ENCODE data around the gene MYT1.
A peak's percentile ranks its signal among the peaks of the same experiment; 100 is the strongest.

Gene MYT1

GRCh38 chr20:64260239-64260638, 96.0 kb downstream of the MYT1 start:
- peaks cover 56% of the 10 kb centered on the region for H3K4me1 ChIP-seq (ENCODE audit: insufficient read depth, low read length, severe bottlenecking)
- no peak overlapping the region for H3K27ac ChIP-seq (ENCODE audit: low read depth, low read length, poor library complexity, severe bottlenecking)
- H3K36me3 ChIP-seq (ENCODE audit: insufficient read depth, low read length): peaks cover 18% of the 10 kb centered on the region; the same call in 1 of the 2 replicates
- no peaks in the 10 kb centered on the region for H3K9me3 ChIP-seq (ENCODE audit: low read length)
- H3K27me3 ChIP-seq (ENCODE audit: insufficient read depth, low read length): no peaks in the 10 kb centered on the region
- no peaks in the 10 kb centered on the region for H3F3A ChIP-seq (ENCODE audit: insufficient read depth, low read length)
- H3K9me2 ChIP-seq (ENCODE audit: low read depth, low read length): no peaks in the 10 kb centered on the region
- no peaks in the 10 kb centered on the region for H4K20me1 ChIP-seq (ENCODE audit: insufficient read depth, low read length)
- no peak overlapping the region for H3K4me2 ChIP-seq (ENCODE audit: low read length)
- peaks cover 10% of the 10 kb centered on the region; the same call in 1 of the 2 replicates for H3K79me2 ChIP-seq (ENCODE audit: insufficient read depth, low read length)
- no peak overlapping the region for H2AFZ ChIP-seq (ENCODE audit: low read length)
- H3K4me3 ChIP-seq (ENCODE audit: low read depth, low read length, poor library complexity, severe bottlenecking): no peak overlapping the region
- no peak overlapping the region for H3K9ac ChIP-seq (ENCODE audit: low read length)
- TF ChIP-seq, protein P1, sequence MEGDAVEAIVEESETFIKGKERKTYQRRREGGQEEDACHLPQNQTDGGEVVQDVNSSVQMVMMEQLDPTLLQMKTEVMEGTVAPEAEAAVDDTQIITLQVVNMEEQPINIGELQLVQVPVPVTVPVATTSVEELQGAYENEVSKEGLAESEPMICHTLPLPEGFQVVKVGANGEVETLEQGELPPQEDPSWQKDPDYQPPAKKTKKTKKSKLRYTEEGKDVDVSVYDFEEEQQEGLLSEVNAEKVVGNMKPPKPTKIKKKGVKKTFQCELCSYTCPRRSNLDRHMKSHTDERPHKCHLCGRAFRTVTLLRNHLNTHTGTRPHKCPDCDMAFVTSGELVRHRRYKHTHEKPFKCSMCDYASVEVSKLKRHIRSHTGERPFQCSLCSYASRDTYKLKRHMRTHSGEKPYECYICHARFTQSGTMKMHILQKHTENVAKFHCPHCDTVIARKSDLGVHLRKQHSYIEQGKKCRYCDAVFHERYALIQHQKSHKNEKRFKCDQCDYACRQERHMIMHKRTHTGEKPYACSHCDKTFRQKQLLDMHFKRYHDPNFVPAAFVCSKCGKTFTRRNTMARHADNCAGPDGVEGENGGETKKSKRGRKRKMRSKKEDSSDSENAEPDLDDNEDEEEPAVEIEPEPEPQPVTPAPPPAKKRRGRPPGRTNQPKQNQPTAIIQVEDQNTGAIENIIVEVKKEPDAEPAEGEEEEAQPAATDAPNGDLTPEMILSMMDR (IDR thresholded peaks at IDR 0.05; ENCODE audit: low read length): no peak
- no peak for TF ChIP-seq EZH2 (IDR thresholded peaks at IDR 0.05; ENCODE audit: borderline replicate concordance, low read length)

- peaks cover 7% of the 10 kb centered on the region; the same call in 1 of the 2 replicates for H3K79me2 ChIP-seq (ENCODE audit: insufficient read depth, low read length)
- no peak overlapping the region; the same call in 1 of the 2 replicates for H3K9ac ChIP-seq (ENCODE audit: low read length)
- peak overlapping the region; percentile 50; the same call in 1 of the 2 replicates for H3K4me2 ChIP-seq (ENCODE audit: low read length)
- no peak overlapping the region for H3K4me3 ChIP-seq (ENCODE audit: low read depth, low read length, poor library complexity, severe bottlenecking)
- H3K9me3 ChIP-seq (ENCODE audit: low read length): no peaks in the 10 kb centered on the region
- no peaks in the 10 kb centered on the region for H3K9me2 ChIP-seq (ENCODE audit: low read depth, low read length)
- H4K20me1 ChIP-seq (ENCODE audit: insufficient read depth, low read length): no peaks in the 10 kb centered on the region
- TF ChIP-seq, protein P1 (IDR thresholded peaks at IDR 0.05; ENCODE audit: low read length): no peak
- no peak for TF ChIP-seq EZH2 (IDR thresholded peaks at IDR 0.05; ENCODE audit: borderline replicate concordance, low read length)
- H3F3A ChIP-seq (ENCODE audit: insufficient read depth, low read length): no peaks in the 10 kb centered on the region
- H3K27me3 ChIP-seq (ENCODE audit: insufficient read depth, low read length): no peaks in the 10 kb centered on the region
- H3K4me1 ChIP-seq (ENCODE audit: insufficient read depth, low read length, severe bottlenecking): peaks cover 54% of the 10 kb centered on the region
- no peak overlapping the region for H3K27ac ChIP-seq (ENCODE audit: low read depth, low read length, poor library complexity, severe bottlenecking)
- H3K36me3 ChIP-seq (ENCODE audit: insufficient read depth, low read length): peaks cover 21% of the 10 kb centered on the region
- no peak overlapping the region for H2AFZ ChIP-seq (ENCODE audit: low read length)
These were observed 96.9 kb downstream of the MYT1 start for GRCh38 chr20:64261138-64261537.

GRCh38 chr20:64264091-64264490, 99.8 kb downstream of the MYT1 start:
- no peak for TF ChIP-seq EZH2 (IDR thresholded peaks at IDR 0.05; ENCODE audit: borderline replicate concordance, low read length)
- TF ChIP-seq, protein P1 (IDR thresholded peaks at IDR 0.05; ENCODE audit: low read length): no peak
- Histone ChIP-seq H4K20me1 (ENCODE audit: insufficient read depth, low read length) (no peaks in the 10 kb centered on the region), H3K27ac (ENCODE audit: low read depth, low read length, poor library complexity, severe bottlenecking) (no peak overlapping the region), H3K79me2 (ENCODE audit: insufficient read depth, low read length) (no peaks in the 10 kb centered on the region), H3K9me3 (ENCODE audit: low read length) (no peaks in the 10 kb centered on the region), H3K4me2 (ENCODE audit: low read length) (no peak overlapping the region), H3K36me3 (ENCODE audit: insufficient read depth, low read length) (peaks cover 33% of the 10 kb centered on the region), H3K9me2 (ENCODE audit: low read depth, low read length) (no peaks in the 10 kb centered on the region), H3F3A (ENCODE audit: insufficient read depth, low read length) (no peaks in the 10 kb centered on the region), H3K4me3 (ENCODE audit: low read depth, low read length, poor library complexity, severe bottlenecking) (no peak overlapping the region), H2AFZ (ENCODE audit: low read length) (no peak overlapping the region), H3K9ac (ENCODE audit: low read length) (no peak overlapping the region), H3K4me1 (ENCODE audit: insufficient read depth, low read length, severe bottlenecking) (peaks cover 24% of the 10 kb centered on the region), H3K27me3 (ENCODE audit: insufficient read depth, low read length) (no peaks in the 10 kb centered on the region)

Measured in OCI-LY1 (cell line).